Activated naive CD4-positive, alpha-beta T cell treated with anti-CD3 and anti-CD28 coated beads, Interleukin-2, amount 50 U/mL, for 72 hours (primary cell): ENCODE measurements around the gene RTL10. TPM values are rescaled to one million over a fixed set of nuclear protein-coding genes. Genes with fewer than 3 reads are reported as not detected.
A peak's percentile ranks its signal among the peaks of the same experiment; 100 is the strongest.

Experiments used
- ATAC-seq, 2 donors: fragments of 150-1000 bp; cut with Tn5 transposase; 2 replicates each; pipeline ENCODE4 v1.10.0; 2021; ENCODE audit warnings: mild to moderate bottlenecking in 2 of 2, moderate library complexity in 2 of 2
- DNase-seq, 2 donors: peaks; one replicate each; pipeline ENCODE4 v3.0.0; 2021 to 2022; ENCODE audit warnings: low spot score in 2 of 2
- H3K27ac Mint-ChIP-seq, 2 donors: one replicate each; pipeline ENCODE4 v1.8.0; 2022; ENCODE audit warnings: mild to moderate bottlenecking in 2 of 2, mixed read lengths in 2 of 2
- H3K36me3 Mint-ChIP-seq, 2 donors: one replicate each; pipeline ENCODE4 v1.8.0; 2022; ENCODE audit warnings: mixed read lengths in 2 of 2
- H3K9me3 Mint-ChIP-seq, 2 donors: one replicate each; pipeline ENCODE4 v1.8.0; 2022; ENCODE audit warnings: mixed read lengths in 2 of 2
- total RNA-seq, 2 donors: library from RNA; stranded (reverse); gene quantifications; one replicate each; pipeline ENCODE4 v1.2.3, GENCODE V29; 2022

Gene RTL10
- total RNA-seq, 2 donors from 2014 or later: 12.1 to 20.1 TPM

- peak in 1 of 2 donors; percentile 33 for DNase-seq
- H3K36me3 Mint-ChIP-seq: peaks cover 0 to 4% of the 10 kb centered on the region in 2 donors
- H3K9me3 Mint-ChIP-seq: no peaks in the 10 kb centered on the region
- ATAC-seq: no peak
- peak overlapping the region in 1 of 2 donors; percentile 21 for H3K27ac Mint-ChIP-seq
Observed at GRCh38 chr22:19816372-19817119, 38.1 kb downstream of the RTL10 start.

DNA sequence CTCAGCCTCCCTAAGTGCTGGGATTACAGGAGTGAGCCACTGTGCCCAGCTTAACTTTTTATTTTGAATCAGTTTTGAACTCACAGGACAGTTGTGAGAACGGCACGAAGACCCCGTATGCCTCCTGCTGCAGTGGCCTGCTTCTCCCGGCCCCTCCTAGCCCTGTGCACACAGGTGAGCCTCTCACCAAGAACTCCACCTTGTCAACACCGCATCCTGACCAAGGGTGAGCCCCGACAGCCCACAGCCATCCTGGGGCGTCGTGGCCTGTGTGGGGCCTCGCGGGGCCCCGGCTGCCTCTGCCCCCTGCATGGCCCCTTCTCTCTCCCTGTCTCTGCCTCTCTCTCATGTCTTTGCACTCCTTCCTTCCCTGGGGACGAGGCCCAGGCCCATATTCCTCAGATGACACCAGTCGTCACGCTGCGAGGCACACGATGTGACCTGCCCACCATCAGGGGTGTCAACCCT, 38.8 kb downstream of the RTL10 start:
- no peaks in the 10 kb centered on the region for H3K9me3 Mint-ChIP-seq
- H3K36me3 Mint-ChIP-seq: peaks cover 0 to 4% of the 10 kb centered on the region in 2 donors
- DNase-seq (peak in 1 of 2 donors; percentile 33), ATAC-seq (no peak)
- peak overlapping the region; percentile 9 to 21 for H3K27ac Mint-ChIP-seq

- peak in 1 of 2 donors; percentile 37 for DNase-seq
- no peak for ATAC-seq
- Mint-ChIP-seq H3K36me3 (peaks cover 0 to 4% of the 10 kb centered on the region in 2 donors), H3K27ac (peak overlapping the region; percentile 9 to 46), H3K9me3 (no peaks in the 10 kb centered on the region)
Observed at GRCh38 chr22:19815093-19815822, 39.4 kb downstream of the RTL10 start.

DNA sequence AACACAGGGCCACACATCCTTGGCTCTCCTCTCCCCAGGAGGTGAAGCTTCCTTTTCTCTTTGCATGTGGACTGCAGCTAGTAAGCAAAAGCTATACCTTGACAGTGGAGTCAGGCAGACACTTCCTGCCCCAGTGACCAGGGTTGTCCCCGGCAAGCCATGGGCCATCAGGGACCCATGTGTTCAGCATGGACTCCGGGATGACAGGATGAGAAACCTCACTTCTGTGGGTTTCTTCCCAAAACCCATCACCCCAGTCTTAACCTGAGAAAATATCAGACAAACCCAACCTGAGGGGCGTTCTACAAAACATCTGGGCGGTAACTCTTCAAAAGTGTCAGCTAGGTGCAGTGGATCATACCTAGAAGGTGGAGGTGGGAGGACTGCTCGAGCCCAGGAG, 40.2 kb downstream of the RTL10 start:
- no peaks in the 10 kb centered on the region for H3K9me3 Mint-ChIP-seq
- H3K27ac Mint-ChIP-seq: peak overlapping the region; percentile 33 to 46
- no peak for ATAC-seq
- DNase-seq: no peak
- peaks cover 0 to 4% of the 10 kb centered on the region in 2 donors for H3K36me3 Mint-ChIP-seq

- Mint-ChIP-seq H3K27ac (no peak overlapping the region), H3K9me3 (no peaks in the 10 kb centered on the region), H3K36me3 (peaks cover 0 to 4% of the 10 kb centered on the region in 2 donors)
- ATAC-seq (no peak), DNase-seq (peak in 1 of 2 donors; percentile 13)
Observed at GRCh38 chr22:19812910-19813309, 41.8 kb downstream of the RTL10 start.

DNA sequence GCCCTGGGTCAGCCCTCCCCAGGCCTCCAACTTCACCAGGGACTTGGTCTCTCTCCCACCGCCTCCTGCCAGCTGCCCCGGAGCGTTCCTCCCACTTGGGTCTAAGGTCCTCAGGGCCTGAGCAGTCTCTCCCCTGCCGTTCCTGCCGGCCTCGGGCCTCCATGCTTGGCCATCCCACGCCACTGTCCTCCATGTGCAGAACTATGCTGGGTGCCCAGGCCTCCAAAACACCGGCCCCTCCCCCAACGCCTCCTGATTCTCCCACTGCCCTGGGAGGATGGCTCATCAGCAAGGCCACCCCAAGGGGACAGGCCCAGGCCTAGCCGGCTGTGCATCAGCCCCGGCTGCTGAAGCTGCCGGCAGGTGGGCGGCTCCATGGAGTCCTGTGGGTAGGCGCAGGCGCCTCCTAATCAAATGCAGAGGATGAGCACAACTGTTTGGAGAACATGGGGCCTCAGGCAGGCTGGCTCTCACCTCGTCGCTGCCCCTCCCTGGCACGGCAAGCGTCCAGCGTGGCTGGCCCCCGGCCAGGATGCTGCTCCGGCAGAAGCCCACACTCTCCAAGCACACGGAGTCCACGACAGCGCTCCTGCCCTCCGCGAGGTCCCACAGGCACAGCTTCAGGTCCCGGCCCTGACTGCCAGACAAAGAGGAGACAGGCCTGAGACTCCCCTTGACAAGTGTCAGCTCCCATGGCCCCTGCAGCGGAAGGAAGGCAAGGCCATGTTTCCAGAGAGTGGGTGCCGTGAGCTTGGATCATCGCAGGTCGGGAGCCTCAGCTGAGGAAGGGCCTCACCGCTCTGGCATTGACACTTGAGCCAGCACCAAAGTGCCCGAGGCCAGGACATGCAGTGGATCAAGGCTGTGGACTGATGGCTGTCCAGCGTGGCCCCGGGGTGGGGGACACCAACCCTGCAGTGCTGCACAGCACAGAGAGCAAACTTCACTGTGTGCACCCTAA, 42.6 kb downstream of the RTL10 start:
- no peaks in the 10 kb centered on the region for H3K9me3 Mint-ChIP-seq
- peaks cover 0 to 4% of the 10 kb centered on the region in 2 donors for H3K36me3 Mint-ChIP-seq
- ATAC-seq: no peak
- no peak overlapping the region for H3K27ac Mint-ChIP-seq
- DNase-seq: peak in 1 of 2 donors; percentile 47

DNA sequence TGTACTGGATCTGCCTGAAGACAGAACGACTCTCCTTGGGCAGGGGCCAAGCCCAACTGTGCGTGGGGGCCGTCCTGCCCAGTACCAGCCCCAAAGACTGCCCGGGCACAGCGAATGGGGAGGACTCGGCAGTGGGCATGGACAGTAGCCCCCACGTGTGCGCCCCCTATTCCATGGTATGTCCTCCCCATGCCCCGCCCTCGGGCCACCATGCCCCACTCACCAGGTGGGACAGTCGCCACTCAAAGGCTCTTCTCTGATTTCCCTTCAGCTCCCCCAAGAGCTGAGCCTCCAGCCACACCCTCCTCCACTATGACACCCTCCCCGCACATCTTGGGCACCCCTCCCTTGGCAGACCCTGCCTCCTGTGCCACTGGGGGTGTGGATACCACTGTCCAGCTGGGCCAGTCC, 43.5 kb downstream of the RTL10 start:
- H3K36me3 Mint-ChIP-seq: peaks cover 0 to 4% of the 10 kb centered on the region in 2 donors
- H3K9me3 Mint-ChIP-seq: no peaks in the 10 kb centered on the region
- H3K27ac Mint-ChIP-seq: no peak overlapping the region
- DNase-seq (no peak), ATAC-seq (no peak)

DNA sequence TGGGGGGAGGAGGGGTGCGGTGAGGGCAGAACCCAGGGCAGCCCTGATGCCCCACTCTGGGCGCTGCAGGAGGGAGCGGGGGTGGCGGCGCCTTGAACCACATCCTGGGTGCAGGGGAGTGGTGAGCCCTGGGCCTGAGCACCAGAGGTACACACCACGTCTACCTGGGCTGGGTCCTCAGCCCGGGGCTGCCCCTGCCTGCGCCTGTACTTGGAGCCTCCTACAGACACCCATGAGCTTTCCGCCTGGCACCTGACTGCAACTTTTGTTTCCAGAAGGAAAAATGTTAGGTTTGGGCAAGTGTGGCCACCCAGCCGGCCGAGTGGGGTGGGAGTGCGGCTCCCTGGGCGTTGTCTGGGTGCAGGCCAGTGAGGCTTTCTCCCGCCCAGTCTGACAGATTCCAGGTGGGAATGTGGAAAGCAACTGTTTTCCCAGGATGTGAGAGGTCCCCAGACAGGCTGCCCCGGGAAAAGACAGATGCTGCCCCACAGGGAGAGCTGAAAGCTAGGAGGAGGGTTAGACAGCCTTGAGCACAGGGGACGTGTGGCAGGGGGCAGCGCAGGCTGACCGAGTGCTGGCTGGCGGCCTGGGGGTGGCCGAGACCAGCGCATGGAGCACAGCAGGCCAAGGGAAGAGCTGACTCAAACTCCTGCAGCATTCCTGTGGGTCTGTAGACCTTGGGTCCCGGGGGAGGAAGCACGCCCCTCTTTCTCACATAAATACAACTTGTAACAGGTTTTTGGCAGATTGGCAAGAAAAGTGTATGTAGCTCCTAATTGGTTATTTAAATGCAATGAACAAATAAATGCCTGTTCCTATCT, 44.1 kb downstream of the RTL10 start:
- DNase-seq: peak in 1 of 2 donors; percentile 23
- H3K9me3 Mint-ChIP-seq: no peaks in the 10 kb centered on the region
- peak overlapping the region in 1 of 2 donors; percentile 9 for H3K27ac Mint-ChIP-seq

GRCh38 chr22:19809741-19810140, 44.9 kb downstream of the RTL10 start:
- ATAC-seq (no peak), DNase-seq (no peak)
- H3K36me3 Mint-ChIP-seq: peaks cover 0 to 4% of the 10 kb centered on the region in 2 donors
- no peak overlapping the region for H3K27ac Mint-ChIP-seq
- H3K9me3 Mint-ChIP-seq: no peaks in the 10 kb centered on the region

More for the DNA sequence above, 44.1 kb downstream of the RTL10 start:
- ATAC-seq: no peak
- H3K36me3 Mint-ChIP-seq: peaks cover 0 to 4% of the 10 kb centered on the region in 2 donors

DNA sequence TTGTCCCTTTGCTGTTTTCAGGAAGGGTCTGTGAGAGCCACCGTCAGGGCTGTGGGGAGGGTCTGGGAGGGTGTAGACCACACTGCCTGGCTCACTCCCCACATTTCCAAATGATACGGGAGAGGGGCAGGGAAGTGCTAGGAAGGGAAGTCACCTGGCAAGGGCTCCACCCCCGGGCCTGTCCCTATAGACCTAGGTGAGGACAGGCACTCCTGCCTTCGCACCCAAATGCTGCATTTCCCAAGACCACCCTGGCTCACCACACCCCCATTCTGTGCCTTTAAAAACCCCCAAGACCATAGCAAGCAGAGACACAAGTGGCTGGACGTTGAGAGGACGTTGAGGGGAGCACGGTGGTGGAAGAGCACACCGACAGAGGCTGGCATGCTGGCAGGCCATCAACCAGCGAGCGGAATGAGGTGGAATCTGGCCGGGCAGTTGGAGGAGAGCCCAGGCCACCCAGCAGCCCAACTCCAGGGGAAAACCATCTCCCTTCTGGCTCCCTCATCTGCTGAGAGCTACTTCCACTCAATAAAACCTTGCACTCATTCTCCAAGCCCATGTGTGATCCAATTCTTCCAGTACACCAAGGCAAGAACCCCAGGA, 45.7 kb downstream of the RTL10 start:
- ATAC-seq (no peak), DNase-seq (no peak)
- H3K36me3 Mint-ChIP-seq: no peaks in the 10 kb centered on the region
- no peaks in the 10 kb centered on the region for H3K9me3 Mint-ChIP-seq
- no peak overlapping the region for H3K27ac Mint-ChIP-seq

- DNase-seq (no peak), ATAC-seq (no peak)
- H3K9me3 Mint-ChIP-seq: no peaks in the 10 kb centered on the region
- peak overlapping the region in 1 of 2 donors; percentile 44 for H3K27ac Mint-ChIP-seq
- no peaks in the 10 kb centered on the region for H3K36me3 Mint-ChIP-seq
Observed at GRCh38 chr22:19807914-19808872, 46.5 kb downstream of the RTL10 start.

DNA sequence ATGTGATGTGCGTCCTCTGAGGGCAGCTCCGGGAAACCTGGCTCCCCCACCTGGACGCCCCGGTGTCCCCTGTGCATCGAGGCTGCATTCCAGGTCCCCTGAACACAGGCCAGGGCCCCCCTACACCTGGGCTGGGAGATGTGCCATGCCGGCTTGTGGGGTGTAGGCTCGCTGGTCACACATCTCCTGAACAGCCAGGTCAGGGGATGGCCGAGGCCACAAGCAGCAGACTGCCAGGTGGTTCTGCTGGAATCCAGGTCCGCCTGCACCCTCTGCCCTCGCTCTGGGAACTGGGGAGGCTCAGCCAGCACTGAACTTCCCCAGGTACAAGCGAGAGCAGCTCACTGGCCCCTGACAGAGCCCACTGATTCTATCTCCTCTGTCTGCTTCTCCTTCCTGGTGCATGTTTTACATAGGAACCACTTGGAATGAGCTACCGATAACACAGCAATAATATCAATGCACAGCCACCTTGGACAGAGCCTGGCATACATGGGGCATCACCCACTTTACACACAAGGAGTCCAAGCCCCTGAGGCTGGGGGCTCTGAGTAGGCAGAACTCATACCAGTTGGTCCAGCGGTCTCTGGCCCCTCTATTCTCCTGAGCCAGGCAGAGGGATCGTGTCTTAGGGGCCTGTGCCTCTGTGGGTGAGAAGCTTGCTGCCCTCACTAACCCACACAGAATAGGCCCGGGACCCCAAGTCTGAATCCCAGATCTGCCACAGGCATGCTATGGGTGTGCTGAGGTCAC, 47.3 kb downstream of the RTL10 start:
- no peak for ATAC-seq
- no peaks in the 10 kb centered on the region for H3K36me3 Mint-ChIP-seq
- no peak overlapping the region for H3K27ac Mint-ChIP-seq
- no peaks in the 10 kb centered on the region for H3K9me3 Mint-ChIP-seq
- no peak for DNase-seq

DNA sequence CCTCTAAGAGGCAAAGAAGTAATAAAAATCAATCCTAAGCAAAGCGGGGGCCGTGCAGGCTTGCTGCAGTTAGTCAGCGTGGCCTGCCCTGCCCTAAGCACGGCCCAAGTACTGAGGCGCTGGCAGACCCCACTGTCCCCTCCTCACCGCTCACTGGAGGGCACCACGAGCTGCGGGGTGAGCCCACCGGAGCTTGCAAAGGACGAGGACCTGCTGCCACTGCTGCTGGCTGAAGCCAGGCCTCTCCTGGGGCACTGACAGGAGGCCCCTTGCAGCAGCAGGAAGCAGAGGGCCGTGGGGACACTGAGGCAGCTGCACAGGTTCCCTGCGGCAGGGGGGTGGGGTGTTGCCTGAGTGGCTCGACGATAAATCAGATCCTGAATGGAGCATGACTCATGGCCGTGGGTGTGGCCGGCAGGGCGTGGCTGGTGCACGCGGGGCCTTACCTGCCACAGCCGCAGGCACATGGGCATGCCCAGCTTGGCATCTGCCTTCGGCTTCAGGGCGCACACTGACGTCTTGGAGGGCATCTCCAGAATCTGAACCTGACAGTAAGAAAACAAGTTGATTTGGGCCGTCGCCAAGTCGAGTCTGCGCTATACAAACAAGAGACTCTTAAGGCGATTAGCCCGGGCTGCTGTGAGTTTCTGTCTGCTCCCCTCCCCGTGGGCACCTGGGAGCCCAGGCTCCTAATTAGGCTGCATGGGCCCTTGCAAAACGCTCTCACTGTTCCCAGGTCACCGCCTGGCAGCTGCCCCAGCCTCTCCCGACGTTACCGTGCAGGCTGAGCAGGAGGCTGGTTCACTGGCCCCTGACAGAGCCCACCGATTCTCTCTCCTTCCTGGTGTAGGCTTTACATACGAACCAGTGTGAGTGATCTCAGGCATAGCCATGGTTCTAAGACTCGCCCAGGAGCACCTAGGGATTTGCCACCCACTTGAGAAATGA, 48.2 kb downstream of the RTL10 start:
- ATAC-seq (no peak), DNase-seq (no peak)
- H3K9me3 Mint-ChIP-seq: no peaks in the 10 kb centered on the region
- no peak overlapping the region for H3K27ac Mint-ChIP-seq
- no peaks in the 10 kb centered on the region for H3K36me3 Mint-ChIP-seq
